SK-N-MC (cell line): ENCODE results near the gene NCAPD2.
"Not testable (repeated sequence)": the region's sequence is repeated elsewhere in the genome, so short reads cannot be mapped to it uniquely, and the experiment has no call there.

Experiments used
- DNase-seq: peaks from one replicate; pipeline ENCODE4 v3.0.0-alpha.2; 2011; ENCODE audit warnings: low read depth, low spot score
- H3K27ac ChIP-seq: fragments of 200-600 bp; sonication (generic); 2 replicates; pipeline ENCODE4 v1.5.1; 2016; ENCODE audit warnings: mixed run types
- H3K36me3 ChIP-seq: fragments of 200-600 bp; sonication (generic); 2 replicates; pipeline ENCODE4 v1.6.1; 2017; ENCODE audit warnings: antibody characterized with exemption, low read length, mixed read lengths; ENCODE audit not compliant: insufficient read depth
- H3K4me3 ChIP-seq: fragments of 200-600 bp; sonication (generic); 2 replicates; pipeline ENCODE4 v1.5.1; 2016
- H3K9ac ChIP-seq: fragments of 200-600 bp; sonication (generic); 2 replicates; pipeline ENCODE4 v1.8.0; 2017; ENCODE audit warnings: mixed run types, mixed read lengths; ENCODE audit not compliant: insufficient read length
- H3K9me3 ChIP-seq: fragments of 200-600 bp; sonication (generic); 2 replicates; pipeline ENCODE4 v1.6.1; 2017; ENCODE audit warnings: low read depth, mild to moderate bottlenecking, antibody characterized with exemption, low read length, moderate library complexity, mixed read lengths
- EZH2 ChIP-seq: fragments of 200-600 bp; sonication (generic); IDR thresholded peaks from one replicate; pipeline ENCODE4 v1.6.1; 2017; ENCODE audit warnings: antibody characterized with exemption
- FOXP2 ChIP-seq: optimal IDR thresholded peaks from 2 replicates; pipeline ENCODE3; 2011; ENCODE audit warnings: mild to moderate bottlenecking, moderate library complexity; ENCODE audit not compliant: insufficient read depth; ENCODE audit errors: extremely low read length, control extremely low read depth
- POLR2AphosphoS5 ChIP-seq: IDR thresholded peaks from 2 replicates; pipeline ENCODE4 v1.6.1; 2012; ENCODE audit warnings: mild to moderate bottlenecking, low read depth, low read length, borderline replicate concordance

NCAPD2 gene

DNA sequence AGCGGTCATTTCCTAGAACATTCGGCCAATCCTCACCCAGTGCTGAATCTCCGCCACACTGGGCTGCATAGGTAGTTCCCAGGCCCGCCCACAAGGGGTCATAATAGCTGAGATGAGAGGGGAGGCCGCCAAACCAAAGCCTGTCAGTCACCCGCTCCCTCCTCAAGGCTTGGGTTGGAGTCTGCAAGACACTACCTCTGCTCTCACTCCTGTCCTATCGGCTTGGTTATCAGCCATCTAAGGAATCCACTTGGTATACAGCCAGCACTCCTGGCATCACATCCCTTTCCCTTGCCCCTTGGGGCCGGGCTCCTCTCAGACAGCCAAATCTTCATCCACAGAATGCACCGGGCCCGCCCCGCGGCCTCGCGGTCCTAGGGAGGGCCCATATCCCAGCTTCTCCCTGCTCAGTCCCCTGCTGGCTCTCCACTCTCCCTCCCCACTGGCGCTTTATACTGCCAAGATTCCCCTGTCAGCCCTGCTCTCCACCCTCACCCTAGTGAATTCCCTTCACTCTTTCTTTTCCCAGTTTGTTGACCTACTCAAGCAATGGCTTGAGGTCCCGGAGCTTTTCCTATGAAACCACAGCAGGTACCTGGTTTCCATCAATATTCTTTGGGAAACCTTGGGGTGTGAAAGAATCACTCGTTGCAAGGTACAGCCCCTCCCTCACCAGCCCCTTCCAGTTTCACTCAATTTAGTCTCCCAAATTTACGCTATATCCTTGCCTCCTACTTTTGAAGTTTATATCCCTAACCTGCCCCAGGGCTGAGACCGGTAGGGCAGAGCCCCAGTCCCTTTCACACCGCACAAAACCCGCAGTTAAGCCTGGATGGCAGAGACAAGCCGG lies 60.5 kb downstream of the NCAPD2 start:
- TF ChIP-seq POLR2AphosphoS5, result no peak
- TF ChIP-seq FOXP2, result no peak
- no peak for TF ChIP-seq EZH2
- Histone ChIP-seq H3K36me3 (peaks cover 22% of the 10 kb centered on the region), H3K27ac (no peak overlapping the region), H3K4me3 (peak overlapping the region; percentile 83), H3K9me3 (no peaks in the 10 kb centered on the region), H3K9ac (peak overlapping the region; percentile 41)
- DNase-seq, result no peak

DNA sequence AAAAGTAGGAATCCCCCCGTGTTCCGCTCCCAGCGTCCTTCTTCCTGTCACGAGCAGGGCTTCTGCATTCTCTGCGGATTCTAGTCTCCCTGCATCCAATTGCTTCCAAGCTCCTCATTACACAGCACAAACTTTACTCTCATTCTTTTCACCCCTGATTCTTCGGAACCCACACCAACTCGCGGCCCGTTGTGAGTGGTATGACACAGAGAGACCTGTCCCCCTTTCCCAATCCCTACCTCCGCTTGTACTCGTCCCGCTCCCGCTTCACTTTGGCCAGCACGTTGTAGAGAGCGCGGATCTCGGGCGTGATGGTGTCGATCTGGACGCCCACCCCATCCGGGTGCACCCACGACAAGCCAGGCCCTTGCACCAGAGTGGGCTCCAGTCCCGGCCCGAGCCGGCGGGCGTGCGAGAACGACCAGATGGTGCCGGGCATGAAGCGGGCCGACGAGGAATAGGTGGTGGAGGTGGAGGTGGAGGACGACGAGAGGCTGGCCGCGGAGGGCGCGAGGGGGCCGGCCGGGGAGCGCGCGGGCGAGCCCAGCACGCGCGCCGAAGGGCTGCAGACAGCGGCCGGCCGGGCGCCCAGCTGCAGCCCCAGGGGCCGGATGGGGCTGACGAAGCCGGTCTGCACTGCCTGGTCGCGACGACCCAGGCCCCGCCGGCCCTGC lies 61.3 kb downstream of the NCAPD2 start:
- H3K9ac ChIP-seq, result peak overlapping the region; percentile 59
- no peak for DNase-seq
- TF ChIP-seq POLR2AphosphoS5, result no peak
- TF ChIP-seq FOXP2, result no peak
- no peak for TF ChIP-seq EZH2
- H3K4me3 ChIP-seq, result peak overlapping the region; percentile 83
- peaks cover 30% of the 10 kb centered on the region for H3K36me3 ChIP-seq
- H3K9me3 ChIP-seq, result no peaks in the 10 kb centered on the region
- no peak overlapping the region for H3K27ac ChIP-seq

DNA sequence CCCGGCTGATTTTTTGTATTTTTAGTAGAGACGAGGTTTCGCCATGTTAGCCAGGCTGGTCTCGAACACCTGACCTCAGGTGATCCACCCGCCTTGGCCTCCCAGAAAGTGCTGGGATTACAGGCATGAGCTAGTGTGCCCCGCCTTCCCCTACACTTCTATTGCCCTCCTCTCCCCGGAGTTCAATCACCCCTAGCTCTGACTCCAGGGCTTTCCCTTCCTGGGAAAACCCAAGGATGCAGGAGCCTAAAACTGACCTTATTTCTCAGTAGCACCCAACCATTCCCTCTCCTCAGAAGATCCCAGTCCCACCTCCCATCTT lies 62.6 kb downstream of the NCAPD2 start:
- H3K27ac ChIP-seq, DNase-seq, H3K9ac ChIP-seq, H3K9me3 ChIP-seq, H3K4me3 ChIP-seq: not testable (repeated sequence)
- H3K36me3 ChIP-seq, result peaks cover 43% of the 10 kb centered on the region

DNA sequence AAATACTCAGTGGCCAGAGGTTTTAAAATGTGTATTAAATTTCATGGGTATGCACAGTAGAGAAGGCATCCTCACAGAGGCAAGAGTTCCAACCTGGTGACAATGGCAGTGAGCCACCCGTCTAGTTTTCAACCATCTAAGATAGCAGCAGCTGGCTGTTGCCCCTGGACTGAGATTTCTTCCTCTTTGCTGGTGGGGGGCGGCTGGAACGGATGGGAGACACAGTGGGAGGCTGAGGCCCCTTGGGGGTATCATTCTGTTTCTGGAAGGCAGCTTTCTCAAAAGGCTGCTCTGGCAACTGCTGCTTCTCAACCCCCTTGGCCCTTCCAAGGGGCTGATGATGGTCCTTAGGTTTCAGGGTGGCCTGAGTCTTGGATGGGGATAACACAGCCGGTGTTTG lies 63.0 kb downstream of the NCAPD2 start:
- no peak overlapping the region for H3K27ac ChIP-seq
- DNase-seq, result no peak
- no peak overlapping the region for H3K9ac ChIP-seq
- peaks cover 47% of the 10 kb centered on the region for H3K36me3 ChIP-seq
- no peaks in the 10 kb centered on the region for H3K9me3 ChIP-seq
- H3K4me3 ChIP-seq, result no peak overlapping the region
- TF ChIP-seq FOXP2 (no peak), EZH2 (no peak), POLR2AphosphoS5 (no peak)

DNA sequence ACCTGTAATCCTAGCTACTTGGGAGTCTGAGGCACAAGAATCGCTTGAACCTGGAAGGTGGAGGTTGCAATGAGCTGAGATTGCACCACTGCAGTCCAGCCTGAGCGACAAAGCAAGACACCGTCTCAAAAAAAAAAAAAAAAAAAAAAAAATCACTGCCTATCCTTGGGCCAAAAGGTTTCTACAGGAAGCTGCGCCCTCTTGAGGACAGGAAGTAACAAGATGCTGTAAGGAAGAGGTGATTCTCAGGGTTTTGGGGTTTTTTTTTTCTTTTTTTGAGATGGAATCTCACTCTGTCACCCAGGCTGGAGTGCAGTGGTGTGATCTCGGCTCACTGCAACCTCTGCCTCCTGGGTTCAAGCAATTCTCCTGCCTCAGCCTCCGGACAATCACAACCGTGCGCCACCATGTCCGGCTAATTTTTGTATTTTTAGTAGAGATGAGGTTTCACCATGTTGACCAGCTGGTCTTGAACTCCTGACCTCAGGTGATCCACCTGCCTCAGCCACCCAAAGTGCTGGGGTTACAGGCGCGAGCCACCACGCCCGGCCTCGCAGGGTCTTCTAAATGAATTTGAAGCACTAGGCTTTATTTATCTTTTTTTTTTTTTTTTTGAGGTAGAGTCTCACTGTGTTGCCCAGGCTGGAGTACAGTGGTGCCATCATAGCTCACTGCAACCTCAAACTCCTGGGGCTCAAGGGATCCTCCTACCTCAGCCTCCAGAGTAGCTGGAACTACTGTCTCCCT lies 64.3 kb downstream of the NCAPD2 start:
- H3K36me3 ChIP-seq, result peaks cover 60% of the 10 kb centered on the region
- not testable (repeated sequence) for H3K9me3 ChIP-seq, H3K9ac ChIP-seq, H3K27ac ChIP-seq, H3K4me3 ChIP-seq, DNase-seq

DNA sequence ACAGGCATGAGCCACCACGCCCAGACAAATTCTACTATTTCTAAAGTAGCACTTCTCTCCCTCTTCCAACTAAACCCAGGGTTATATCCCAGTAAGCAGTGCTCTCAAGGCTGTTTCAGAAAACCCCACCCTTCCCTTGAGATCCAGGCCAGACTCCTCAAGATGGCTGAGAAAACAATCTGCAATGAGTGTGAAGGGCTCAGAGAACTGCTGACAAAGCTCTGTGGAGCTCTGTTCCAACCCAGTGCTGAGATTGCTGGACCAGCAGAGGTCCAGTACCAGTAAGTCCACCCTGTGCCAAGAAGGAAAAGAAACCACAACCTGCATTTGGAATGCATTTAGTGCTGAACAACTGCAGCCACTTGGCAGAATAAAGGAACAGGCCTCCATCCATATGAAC lies 65.6 kb downstream of the NCAPD2 start:
- Histone ChIP-seq H3K27ac (no peak overlapping the region), H3K36me3 (peaks cover 68% of the 10 kb centered on the region), H3K9me3 (no peaks in the 10 kb centered on the region), H3K4me3 (no peak overlapping the region), H3K9ac (no peak overlapping the region)
- no peak for TF ChIP-seq FOXP2
- DNase-seq, result no peak

DNA sequence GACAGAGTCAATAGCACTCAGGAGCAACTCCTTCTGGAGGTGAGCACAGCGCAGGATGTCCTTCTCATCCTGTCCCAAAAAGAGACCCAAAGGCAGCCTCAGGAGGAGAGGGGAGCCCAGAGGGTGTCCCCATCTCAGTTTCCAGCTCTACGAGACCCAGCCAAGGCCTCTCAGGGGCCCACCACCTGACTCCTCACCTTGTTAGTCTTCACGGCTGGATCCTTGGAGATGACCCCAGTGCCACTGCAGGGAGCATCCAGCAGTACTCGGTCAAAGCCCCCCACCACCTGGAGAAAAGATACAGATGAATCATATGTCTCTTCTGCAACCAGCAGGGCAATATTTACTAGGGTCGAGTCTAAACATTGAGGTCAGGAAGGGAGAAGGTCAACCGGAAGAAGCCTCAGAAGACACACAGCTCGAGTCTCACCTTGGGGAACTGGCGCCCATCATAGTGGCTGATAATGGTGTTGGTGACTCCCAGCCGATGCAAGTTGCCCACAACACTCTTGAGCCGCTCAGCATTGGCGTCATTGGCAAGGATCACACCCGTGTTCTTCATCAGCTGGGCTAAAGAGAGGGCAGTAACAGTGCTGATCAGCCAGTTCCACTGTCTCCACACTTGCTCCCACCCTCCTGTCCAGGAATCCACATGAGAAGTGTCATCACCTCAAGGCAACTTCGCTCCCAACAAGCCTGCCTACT lies 66.8 kb downstream of the NCAPD2 start:
- no peak overlapping the region for H3K27ac ChIP-seq
- no peak overlapping the region for H3K9ac ChIP-seq
- TF ChIP-seq POLR2AphosphoS5 (no peak), FOXP2 (no peak), EZH2 (no peak)
- no peak for DNase-seq
- peaks cover 80% of the 10 kb centered on the region for H3K36me3 ChIP-seq
- no peak overlapping the region for H3K4me3 ChIP-seq
- H3K9me3 ChIP-seq, result no peaks in the 10 kb centered on the region

DNA sequence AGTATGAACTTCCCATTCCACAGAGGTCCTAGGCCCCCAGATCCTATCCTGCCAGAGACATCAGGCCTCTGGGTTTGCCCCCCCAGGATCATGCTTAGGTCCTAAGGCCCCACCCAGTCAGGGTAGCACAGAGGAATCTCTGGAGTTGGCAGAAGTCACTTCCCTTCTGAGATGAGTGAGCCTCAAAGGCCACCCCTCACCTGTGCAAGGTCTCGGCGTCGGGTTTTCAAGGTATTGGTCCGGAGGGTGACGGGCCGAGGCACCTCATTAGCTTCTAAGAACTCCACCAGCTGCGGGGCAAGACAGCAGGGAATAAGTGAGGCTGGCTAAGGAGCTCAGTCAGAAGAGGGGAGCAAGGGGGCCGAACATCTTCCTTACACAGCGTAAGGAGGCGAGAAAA lies 69.0 kb downstream of the NCAPD2 start:
- H3K36me3 ChIP-seq, result peaks cover 78% of the 10 kb centered on the region
- no peak overlapping the region for H3K27ac ChIP-seq
- H3K4me3 ChIP-seq, result no peak overlapping the region
- H3K9ac ChIP-seq, result no peak overlapping the region
- no peaks in the 10 kb centered on the region for H3K9me3 ChIP-seq
- DNase-seq, result no peak
- TF ChIP-seq POLR2AphosphoS5 (no peak), EZH2 (no peak), FOXP2 (no peak)
